ENCODE data around the gene PFKFB3. TPM values are rescaled to one million over a fixed set of nuclear protein-coding genes. Genes with fewer than 3 reads are reported as not detected.

PFKFB3 gene
- total RNA-seq, 1 donor from 2014 or later = 108 TPM

DNA sequence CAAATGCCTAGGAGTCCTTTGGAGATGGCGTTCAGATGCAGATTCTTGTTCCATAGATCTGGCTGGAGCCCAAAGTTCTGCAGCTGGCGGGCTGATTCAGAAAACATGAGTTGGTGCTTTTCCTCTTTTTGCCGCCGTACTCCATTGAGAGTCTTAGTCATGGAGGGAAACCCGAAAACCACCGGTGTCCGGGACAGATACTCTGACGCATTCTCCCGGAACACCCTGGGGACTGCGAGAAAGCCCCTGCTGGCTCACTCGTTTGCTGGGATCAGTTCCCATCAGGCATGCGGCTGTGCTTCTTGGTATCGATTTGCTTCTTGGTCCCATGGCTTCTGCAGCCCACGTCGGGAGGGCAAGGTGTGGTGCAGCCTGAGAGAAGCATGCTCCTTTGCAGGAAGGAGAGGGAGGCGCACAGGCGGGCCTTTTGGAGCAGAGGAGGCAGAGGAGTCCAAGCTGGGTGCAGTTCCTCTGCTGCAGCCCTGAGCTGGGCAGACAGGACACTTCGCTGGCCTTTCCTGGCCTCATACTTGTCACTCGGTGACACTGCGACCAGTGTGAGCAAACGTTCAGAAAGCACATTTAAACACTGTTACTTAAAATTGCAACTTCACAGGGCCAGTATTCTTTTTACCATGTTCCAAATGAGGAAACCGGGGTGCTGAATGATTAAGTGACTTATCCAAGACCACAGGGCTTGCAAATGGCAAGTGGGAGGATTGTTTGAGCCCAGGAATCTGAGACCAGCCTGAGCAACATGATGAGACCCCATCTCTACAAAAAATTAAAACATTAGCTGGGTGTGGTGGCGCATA, 30.6 kb upstream of the PFKFB3 start:
- Mint-ChIP-seq H3K4me1 (peaks cover 79% of the 10 kb centered on the region), H3K27me3 (no peaks in the 10 kb centered on the region), H3K27ac (peak overlapping the region; percentile 85), H3K4me3 (peak overlapping the region; percentile 74), H3K36me3 (ENCODE audit: low read depth) (peaks cover 32% of the 10 kb centered on the region), H3K9me3 (no peaks in the 10 kb centered on the region)
- DNase-seq = peak; percentile 77
- intact Hi-C loops (cut with micrococcal nuclease) = loop anchor here (2.0 kb wide), 2 partner anchors 15 to 231 kb away; no protein-coding TSS in a partner anchor

DNA sequence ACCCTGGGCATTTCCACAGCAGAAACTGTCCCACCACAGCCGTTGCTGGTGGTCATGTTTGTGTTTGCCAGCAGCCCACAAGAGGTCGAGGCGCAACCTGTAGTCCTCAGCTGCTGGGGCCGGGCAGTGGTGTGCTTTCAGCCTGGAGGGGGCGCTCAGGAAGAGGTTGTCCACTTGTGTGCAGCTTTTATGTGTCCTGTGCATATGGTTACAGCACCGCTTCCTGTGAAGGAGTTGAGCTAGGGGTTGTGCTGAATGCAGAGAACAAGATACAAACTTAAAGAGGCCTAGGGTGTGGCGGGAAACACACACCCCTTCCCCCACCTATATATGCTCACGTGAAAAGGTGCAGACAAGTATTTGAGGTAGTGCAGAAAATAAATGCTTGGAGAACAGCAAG, 29.5 kb upstream of the PFKFB3 start:
- Mint-ChIP-seq H3K27me3 (no peaks in the 10 kb centered on the region), H3K27ac (peak overlapping the region; percentile 79), H3K36me3 (ENCODE audit: low read depth) (peaks cover 27% of the 10 kb centered on the region), H3K4me3 (peak overlapping the region; percentile 71), H3K9me3 (no peaks in the 10 kb centered on the region), H3K4me1 (peaks cover 71% of the 10 kb centered on the region)
- DNase-seq = peak; percentile 91
- intact Hi-C loops (cut with micrococcal nuclease) = loop anchor here (1.0 to 2.0 kb wide), 3 partner anchors 14 to 230 kb away; no protein-coding TSS in a partner anchor

DNA sequence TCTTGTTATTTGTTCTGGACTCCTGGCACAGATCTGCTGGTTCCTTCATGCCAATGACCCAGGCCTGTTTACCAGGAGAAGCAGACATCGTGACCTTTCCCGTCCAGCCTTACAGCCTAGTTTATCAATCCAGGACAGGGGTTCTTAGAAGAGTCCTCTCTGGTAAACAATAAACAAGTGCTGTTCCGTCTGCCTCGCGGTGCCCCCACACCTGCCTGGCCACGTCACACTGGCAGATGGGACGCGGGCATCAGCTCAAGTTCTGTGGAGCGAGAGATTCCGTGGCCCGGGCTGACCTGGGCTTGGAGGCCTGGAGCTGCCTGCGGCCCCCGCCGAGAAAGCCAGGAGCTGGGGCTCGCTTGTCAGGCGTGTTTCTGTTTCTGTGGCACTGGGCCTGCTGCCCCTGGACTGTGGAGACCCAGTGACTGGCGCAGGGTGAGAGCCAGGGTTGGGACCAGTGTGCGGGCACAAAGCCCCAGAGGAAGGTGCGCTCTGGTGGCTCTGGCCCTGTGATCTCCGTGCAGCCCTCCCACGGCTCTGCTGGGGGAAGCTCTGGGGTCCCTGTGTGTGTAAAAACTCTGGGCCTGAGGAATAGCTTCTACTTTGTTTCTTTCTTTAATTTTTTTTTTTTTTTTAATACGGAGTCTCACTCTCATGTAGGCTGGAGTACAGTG, 28.4 kb upstream of the PFKFB3 start:
- Mint-ChIP-seq H3K4me1 (peaks cover 68% of the 10 kb centered on the region), H3K4me3 (no peak overlapping the region), H3K9me3 (no peaks in the 10 kb centered on the region), H3K36me3 (ENCODE audit: low read depth) (peaks cover 27% of the 10 kb centered on the region), H3K27ac (no peak overlapping the region), H3K27me3 (no peaks in the 10 kb centered on the region)
- intact Hi-C loops (cut with micrococcal nuclease) = no loop called here
- no peak for DNase-seq

DNA sequence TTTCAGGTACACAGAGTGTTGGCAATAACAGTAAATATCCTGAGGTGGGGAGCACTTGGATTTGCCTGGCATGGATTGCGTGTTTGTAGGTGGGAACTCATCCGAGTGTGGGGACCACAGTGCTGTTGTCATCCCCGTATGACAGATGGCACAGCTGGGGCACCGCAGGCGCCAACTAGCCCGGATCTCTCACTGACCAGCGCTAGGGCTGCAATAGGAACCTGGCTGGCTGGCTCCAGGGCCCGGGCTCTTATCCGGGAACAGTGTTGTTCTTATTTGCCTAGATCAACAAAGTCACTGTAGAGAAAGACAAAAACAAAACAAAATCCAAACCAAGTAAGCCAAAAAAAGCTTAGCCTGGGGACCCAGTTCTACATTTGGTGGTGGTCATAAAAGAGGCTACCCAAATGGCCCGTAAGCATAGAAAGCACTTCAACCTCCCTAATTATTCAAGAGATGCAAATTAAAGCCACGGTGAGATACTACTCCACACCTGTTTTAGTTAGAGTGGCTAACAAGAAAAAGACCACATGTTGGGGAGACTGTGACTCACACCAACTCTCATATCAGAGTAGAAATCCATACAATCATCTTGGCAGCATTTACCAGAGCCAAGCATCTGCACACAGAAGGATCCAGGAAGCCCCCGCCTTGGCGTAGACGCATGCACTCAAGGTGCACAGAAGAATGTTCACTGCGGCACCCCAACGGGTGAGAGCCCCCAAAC, 27.2 kb upstream of the PFKFB3 start:
- intact Hi-C loops (cut with micrococcal nuclease) = no loop called here
- Mint-ChIP-seq H3K4me1 (peaks cover 58% of the 10 kb centered on the region), H3K36me3 (ENCODE audit: low read depth) (peaks cover 24% of the 10 kb centered on the region), H3K27ac (peak overlapping the region; percentile 76), H3K27me3 (no peaks in the 10 kb centered on the region), H3K4me3 (no peak overlapping the region), H3K9me3 (no peaks in the 10 kb centered on the region)
- no peak for DNase-seq

DNA sequence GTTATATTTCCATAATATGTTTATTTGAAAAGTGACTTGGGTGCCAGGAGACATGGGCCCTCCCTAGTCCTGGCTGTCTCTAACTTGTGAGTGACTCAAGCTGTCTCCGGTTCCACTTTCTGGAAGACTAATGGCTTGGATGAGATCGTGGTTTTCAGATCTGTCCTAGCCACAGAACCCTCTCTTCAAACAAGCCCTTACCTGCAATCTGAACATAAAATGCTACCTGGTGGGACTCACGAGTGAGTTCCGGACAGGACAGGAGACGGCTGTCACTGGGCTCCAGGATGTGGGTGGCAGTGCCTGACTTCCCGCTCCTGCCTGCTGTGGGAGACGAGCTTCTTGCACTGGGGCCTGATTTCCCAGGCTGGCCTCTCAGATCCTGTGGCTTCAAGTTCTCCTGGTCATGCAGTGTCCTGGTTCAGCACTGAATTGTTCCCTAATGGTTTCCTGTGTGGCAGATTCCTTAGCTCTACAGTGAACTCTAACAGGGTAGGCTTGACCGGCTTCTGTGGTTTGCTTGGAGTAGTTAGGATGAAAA, 26.0 kb upstream of the PFKFB3 start:
- no peaks in the 10 kb centered on the region for H3K9me3 Mint-ChIP-seq
- no peak overlapping the region for H3K4me3 Mint-ChIP-seq
- H3K27ac Mint-ChIP-seq = no peak overlapping the region
- no peak for DNase-seq
- H3K4me1 Mint-ChIP-seq = peaks cover 49% of the 10 kb centered on the region
- peaks cover 24% of the 10 kb centered on the region for H3K36me3 Mint-ChIP-seq (ENCODE audit: low read depth)
- H3K27me3 Mint-ChIP-seq = no peaks in the 10 kb centered on the region
- intact Hi-C loops (cut with micrococcal nuclease) = no loop called here

DNA sequence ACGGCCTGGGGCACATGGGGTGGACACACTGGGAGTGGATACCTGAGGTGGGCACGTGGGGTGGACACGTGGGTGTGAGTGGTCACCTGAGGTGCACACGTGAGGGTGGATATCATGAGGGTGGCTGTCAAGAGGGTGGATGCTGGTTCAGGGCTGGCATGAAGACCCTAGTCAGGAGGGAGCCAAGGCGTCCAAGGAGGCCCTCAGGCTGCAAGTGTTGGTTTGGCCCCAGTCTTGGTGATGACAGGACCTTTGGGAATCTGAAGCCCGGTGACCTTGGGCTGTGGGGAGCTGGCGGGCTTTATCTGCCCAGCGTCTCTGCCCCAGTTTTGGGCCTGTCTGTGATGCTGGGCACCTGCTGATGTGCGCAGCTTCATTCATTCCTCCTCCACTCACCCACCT, 24.9 kb upstream of the PFKFB3 start:
- no peak overlapping the region for H3K4me3 Mint-ChIP-seq
- H3K36me3 Mint-ChIP-seq (ENCODE audit: low read depth) = peaks cover 19% of the 10 kb centered on the region
- intact Hi-C loops (cut with micrococcal nuclease) = no loop called here
- no peaks in the 10 kb centered on the region for H3K9me3 Mint-ChIP-seq
- H3K4me1 Mint-ChIP-seq = peaks cover 41% of the 10 kb centered on the region
- H3K27ac Mint-ChIP-seq = no peak overlapping the region
- H3K27me3 Mint-ChIP-seq = no peaks in the 10 kb centered on the region
- DNase-seq = no peak

DNA sequence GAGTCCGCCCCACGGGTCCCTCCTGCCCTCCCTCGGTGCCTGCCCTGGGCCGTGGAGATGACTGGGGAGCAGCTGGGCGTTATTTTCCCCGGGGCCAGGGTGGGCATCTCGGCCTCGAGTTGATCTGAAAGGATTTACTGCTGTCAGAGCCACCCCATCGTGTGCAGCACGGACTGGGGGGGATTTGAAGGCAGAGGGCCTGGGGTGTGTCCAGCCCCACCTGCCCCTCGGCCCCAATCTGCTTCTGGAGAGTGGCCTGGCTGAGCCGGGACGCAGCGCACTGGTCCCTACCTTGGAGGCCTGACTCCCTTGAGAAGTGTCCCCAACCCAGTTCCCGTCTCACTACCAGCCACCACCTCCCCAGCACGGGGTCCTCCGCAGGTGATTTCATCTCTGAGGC, 24.2 kb upstream of the PFKFB3 start:
- Mint-ChIP-seq H3K27ac (no peak overlapping the region), H3K9me3 (no peaks in the 10 kb centered on the region), H3K4me1 (peaks cover 38% of the 10 kb centered on the region), H3K36me3 (ENCODE audit: low read depth) (peaks cover 13% of the 10 kb centered on the region), H3K4me3 (no peak overlapping the region), H3K27me3 (no peaks in the 10 kb centered on the region)
- intact Hi-C loops (cut with micrococcal nuclease) = no loop called here
- DNase-seq = no peak

DNA sequence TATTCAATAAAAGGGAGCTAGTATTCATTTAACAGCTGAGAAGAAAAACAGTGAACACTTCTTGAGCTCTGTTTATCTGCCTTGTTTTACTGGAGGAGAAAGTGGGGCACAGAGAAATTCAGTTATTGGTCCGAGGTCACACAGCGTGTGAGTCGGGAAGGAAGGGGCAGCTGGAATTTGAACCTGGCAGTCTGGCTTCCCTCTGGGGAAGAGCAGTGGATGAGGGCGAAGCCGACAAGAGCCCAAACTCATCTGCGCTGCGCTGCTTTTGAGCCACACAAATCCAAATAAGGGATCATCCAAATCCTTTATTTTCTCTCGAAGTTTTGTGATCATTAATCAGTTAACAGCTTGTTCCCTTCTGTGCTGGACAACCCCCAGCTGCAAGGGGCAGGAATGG, 23.7 kb upstream of the PFKFB3 start:
- Mint-ChIP-seq H3K4me1 (peaks cover 33% of the 10 kb centered on the region), H3K36me3 (ENCODE audit: low read depth) (peaks cover 11% of the 10 kb centered on the region), H3K9me3 (no peaks in the 10 kb centered on the region), H3K27ac (no peak overlapping the region), H3K27me3 (no peaks in the 10 kb centered on the region), H3K4me3 (no peak overlapping the region)
- intact Hi-C loops (cut with micrococcal nuclease) = no loop called here
- DNase-seq = no peak

DNA sequence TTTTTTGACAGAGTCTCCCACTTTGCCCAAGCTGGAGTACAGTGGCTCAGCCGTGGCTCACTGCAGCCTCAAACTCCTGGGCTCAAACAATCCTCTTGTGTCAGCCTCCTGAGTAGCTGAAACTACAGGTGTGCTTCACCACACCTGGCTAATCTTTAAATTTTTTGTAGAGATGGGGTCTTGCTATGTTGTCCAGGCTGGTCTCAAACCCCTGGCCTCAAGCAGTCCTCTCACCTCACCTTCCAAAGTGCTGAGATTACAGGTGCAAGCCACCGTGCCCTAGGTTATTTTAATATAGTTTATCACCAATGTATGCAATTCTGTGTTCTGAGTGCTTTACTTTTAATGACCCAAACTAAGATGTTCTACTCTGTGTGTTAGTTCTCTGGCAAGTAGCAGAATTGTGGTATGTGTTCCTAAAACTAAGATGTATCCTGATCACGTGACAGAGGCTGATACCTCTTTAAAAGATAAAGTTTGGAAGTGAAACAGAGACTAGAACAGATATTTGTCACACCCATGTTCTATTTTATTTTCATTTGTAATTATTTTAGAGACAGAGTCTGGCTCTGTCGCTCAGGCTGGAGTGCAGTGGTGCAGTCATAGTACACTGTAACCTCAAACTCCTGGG, 22.1 kb upstream of the PFKFB3 start:
- intact Hi-C loops (cut with micrococcal nuclease) = no loop called here
- Mint-ChIP-seq H3K36me3 (ENCODE audit: low read depth) (peaks cover 16% of the 10 kb centered on the region), H3K27me3 (no peaks in the 10 kb centered on the region), H3K4me1 (peaks cover 29% of the 10 kb centered on the region), H3K4me3 (no peak overlapping the region), H3K27ac (no peak overlapping the region), H3K9me3 (no peaks in the 10 kb centered on the region)
- DNase-seq = no peak

DNA sequence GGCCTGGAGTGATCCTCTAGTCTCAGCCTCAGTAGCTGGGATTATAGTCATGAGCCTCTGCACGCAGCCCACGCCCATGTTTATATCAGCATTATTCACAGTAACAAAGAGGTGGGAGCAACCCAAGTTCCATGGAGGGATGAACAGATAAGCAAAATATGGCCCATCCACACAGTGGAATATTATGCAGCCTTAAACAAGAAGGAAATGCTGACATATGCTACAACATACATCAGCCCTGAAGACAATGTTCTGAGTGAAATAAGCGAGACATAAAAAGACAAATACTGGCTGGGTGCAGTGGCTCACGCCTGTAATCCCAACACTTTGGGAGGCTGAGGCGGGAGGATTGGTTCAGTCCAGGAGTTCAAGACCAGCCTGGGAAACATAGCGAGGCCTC, 21.5 kb upstream of the PFKFB3 start:
- no peaks in the 10 kb centered on the region for H3K27me3 Mint-ChIP-seq
- no peaks in the 10 kb centered on the region for H3K9me3 Mint-ChIP-seq
- no peak overlapping the region for H3K27ac Mint-ChIP-seq
- intact Hi-C loops (cut with micrococcal nuclease) = no loop called here
- no peak overlapping the region for H3K4me3 Mint-ChIP-seq
- H3K4me1 Mint-ChIP-seq = peaks cover 28% of the 10 kb centered on the region
- DNase-seq = no peak
- peaks cover 11% of the 10 kb centered on the region for H3K36me3 Mint-ChIP-seq (ENCODE audit: low read depth)

DNA sequence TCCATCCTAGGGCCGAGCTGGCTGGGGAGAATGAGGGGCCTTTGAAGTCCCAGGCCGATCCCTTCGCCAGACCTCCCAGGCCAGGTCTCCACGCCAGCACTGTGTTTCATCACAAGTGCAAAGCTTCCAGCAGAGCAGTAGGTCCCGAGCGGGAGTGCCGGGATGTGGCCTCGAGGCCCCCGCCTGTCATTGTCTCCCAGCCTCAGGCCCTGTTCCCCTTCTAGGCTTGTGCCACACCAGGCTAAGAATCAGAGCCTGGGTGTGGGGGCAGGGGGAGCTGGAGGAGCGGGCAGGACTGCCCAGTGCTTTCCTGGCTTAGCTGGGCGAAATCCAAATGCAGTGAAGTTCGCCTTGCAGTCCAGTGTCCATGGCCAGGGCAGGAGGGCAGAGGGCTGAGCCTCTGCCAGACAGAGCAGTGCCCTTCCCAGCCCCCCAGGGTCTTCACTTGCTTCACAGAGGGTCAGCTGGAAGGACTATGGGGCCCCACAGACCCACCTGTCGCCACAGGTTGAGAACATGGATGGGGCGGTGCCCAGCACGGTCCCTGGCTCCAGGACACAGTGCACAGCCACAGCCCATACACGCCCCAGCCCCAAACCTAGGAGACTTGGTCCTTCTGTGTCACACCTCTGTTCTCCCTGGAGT, 20.2 kb upstream of the PFKFB3 start:
- Mint-ChIP-seq H3K4me1 (peaks cover 27% of the 10 kb centered on the region), H3K27ac (peak overlapping the region; percentile 20), H3K9me3 (no peaks in the 10 kb centered on the region), H3K36me3 (ENCODE audit: low read depth) (peaks cover 9% of the 10 kb centered on the region), H3K4me3 (no peak overlapping the region), H3K27me3 (no peaks in the 10 kb centered on the region)
- intact Hi-C loops (cut with micrococcal nuclease) = no loop called here
- no peak for DNase-seq

DNA sequence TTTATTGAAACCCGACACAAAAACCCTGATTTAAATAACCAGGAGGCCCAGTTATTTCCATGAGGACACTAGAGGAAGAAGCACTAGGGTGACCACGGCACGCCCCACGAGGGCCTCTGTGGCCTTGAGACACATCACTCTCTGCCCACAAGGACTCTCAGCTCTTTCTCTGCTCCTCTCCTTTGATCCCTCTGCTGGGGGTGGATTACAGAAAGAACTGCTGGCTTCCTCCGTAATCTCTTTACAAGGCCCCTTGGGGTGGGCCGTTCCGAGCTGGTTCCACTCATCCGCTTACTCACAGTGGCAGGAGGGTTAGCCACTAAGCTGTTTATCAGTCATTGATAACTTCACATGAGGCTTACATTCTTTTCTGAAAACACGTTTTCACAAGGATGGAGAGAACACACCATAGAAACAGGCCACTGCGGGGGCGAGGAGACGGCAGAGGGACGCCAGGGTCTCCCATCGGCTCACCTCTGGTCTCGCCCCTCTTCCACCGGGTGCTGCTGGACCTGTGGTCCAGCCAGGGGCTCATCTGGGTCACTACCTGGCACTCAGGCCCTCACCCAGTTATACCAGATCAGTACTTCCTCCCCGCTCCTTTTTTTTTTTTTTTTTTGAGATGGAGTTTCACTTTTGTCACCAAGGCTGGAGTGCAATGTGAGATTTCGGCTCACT, 17.6 kb upstream of the PFKFB3 start:
- intact Hi-C loops (cut with micrococcal nuclease) = loop anchor here (5.0 kb wide), 1 partner anchor 43 kb away; no protein-coding TSS in a partner anchor
- H3K4me1 Mint-ChIP-seq = peaks cover 32% of the 10 kb centered on the region
- DNase-seq = no peak
- H3K4me3 Mint-ChIP-seq = no peak overlapping the region
- no peaks in the 10 kb centered on the region for H3K27me3 Mint-ChIP-seq
- H3K9me3 Mint-ChIP-seq = no peaks in the 10 kb centered on the region
- peaks cover 12% of the 10 kb centered on the region for H3K36me3 Mint-ChIP-seq (ENCODE audit: low read depth)
- peak overlapping the region; percentile 64 for H3K27ac Mint-ChIP-seq
